ENCODE data around the gene EGR2. TPM values are rescaled to one million over a fixed set of nuclear protein-coding genes. Genes with fewer than 3 reads are reported as not detected.

Gene EGR2
- total and polyA plus RNA-seq, 10 of the 15 experiments (the other 5 are each of a cell fraction or from before 2014, with no cell fraction given): 8.3 to 56.5 (median 16.2) TPM

- Histone ChIP-seq H3K4me2 (ENCODE audit: control insufficient read depth, insufficient read depth) (peak overlapping the region; percentile 100), H3K79me2 (ENCODE audit: control insufficient read depth, insufficient read depth, low read length) (peaks cover 29% of the 10 kb centered on the region), H3K27me3 (replicated peaks in 1 of 2; ENCODE audit: control insufficient read depth in 2 of 2, insufficient read depth in 2 of 2, low read length in 1 of 2) (peaks cover 0 to under 1% of the 10 kb centered on the region in 2 experiments; a peak in 2 of 4 replicates), H3K4me3 (peak overlapping the region; percentile 71; the same call in 1 of the 2 replicates), H2AFZ (ENCODE audit: control insufficient read depth, low read depth, low read length) (no peak overlapping the region), H3K4me1 (ENCODE audit: control insufficient read depth, insufficient read depth, low read length) (peaks cover 24% of the 10 kb centered on the region), H3K9ac (ENCODE audit: control insufficient read depth, insufficient read depth, low read length) (no peak overlapping the region), H3K36me3 (ENCODE audit: control insufficient read depth in 2 of 2, insufficient read depth in 2 of 2, low read length in 1 of 2) (no peaks in the 10 kb centered on the region; a peak in 1 of 4 replicates), H4K20me1 (ENCODE audit: control insufficient read depth, insufficient read depth) (no peaks in the 10 kb centered on the region), H3K9me3 (replicated peaks; ENCODE audit: control insufficient read depth, insufficient read depth, low read length) (no peaks in the 10 kb centered on the region), H3K27ac (ENCODE audit: control insufficient read depth, insufficient read depth) (no peak overlapping the region)
- in situ Hi-C loops (cut with MboI) (loop anchor here (5.0 kb wide), 1 partner anchor 202 kb away; no protein-coding TSS in a partner anchor), intact Hi-C loops (cut with micrococcal nuclease; ENCODE audit: unreplicated experiment) (no loop called here)
- TF ChIP-seq MYC (IDR thresholded peaks at IDR 0.05; ENCODE audit: insufficient read depth, insufficient read length, insufficient replicate concordance, low read length, severe bottlenecking) (no peak), ESRRA (IDR thresholded peaks at IDR 0.05; ENCODE audit: low read length) (no peak), MEF2A (IDR thresholded peaks at IDR 0.05; ENCODE audit: insufficient read depth, low read depth, low read length) (no peak), RUNX3 (IDR thresholded peaks at IDR 0.05; ENCODE audit: low read length) (0 out of 2 replicates have a peak, but pooled peaks have one; percentile 7), POLR2AphosphoS5 (IDR thresholded peaks at IDR 0.05; ENCODE audit: low read length) (peak; percentile 72; the same call in 1 of the 2 replicates)
- ChIA-PET RAD21 (ENCODE audit: unreplicated experiment) (interaction anchor here (0.7 to 6.5 kb wide), 7 partner anchors 33 to 203 kb away, joined by 3 to 132 read pairs (median 61); no protein-coding TSS in a partner anchor), CTCF (interaction anchor here (1.3 to 7.5 kb wide), 3 partner anchors 81 to 203 kb away, joined by 3 to 123 read pairs (median 4); no protein-coding TSS in a partner anchor), POLR2A (interaction anchor here (0.8 to 6.5 kb wide), 5 partner anchors 9 to 132 kb away, joined by 3 to 46 read pairs (median 7); partner anchors contain the start of gene ADO), SMC1A (ENCODE audit: uncharacterized antibody, unreplicated experiment) (interaction anchor here (1.3 to 7.9 kb wide), 6 partner anchors 8 to 202 kb away, joined by 3 to 131 read pairs (median 24); partner anchors contain the start of gene ADO)
- BruUV-seq (replicated peaks): no TSS peak
- FAIRE-seq: no peak
- no peak for DNase-seq (ENCODE audit: low read depth, low spot score)
- ATAC-seq: no peak
- 87% methylated on average over 5 of the region's 5 CpGs for WGBS (ENCODE audit: insufficient coverage, insufficient replicate concordance, low lambda C conversion rate, missing lambda C conversion rate)
Observed at GRCh38 chr10:62813981-62814380, 2.2 kb downstream of the EGR2 start.

GRCh38 chr10:62813453-62813852, 2.7 kb downstream of the EGR2 start:
- no peak for FAIRE-seq
- DNase-seq (ENCODE audit: low read depth, low spot score): no peak
- in situ Hi-C loops (cut with MboI): loop anchor here (5.0 kb wide), 1 partner anchor 201 kb away; no protein-coding TSS in a partner anchor
- H3K79me2 ChIP-seq (ENCODE audit: control insufficient read depth, insufficient read depth, low read length): peaks cover 33% of the 10 kb centered on the region
- ChIA-PET POLR2A (interaction anchor here (1.4 to 6.5 kb wide), 3 partner anchors 8 to 86 kb away, joined by 3 to 46 read pairs (median 7); partner anchors contain the start of gene ADO), CTCF (interaction anchor here (2.8 to 7.5 kb wide), 2 partner anchors 34 to 202 kb away, joined by 11 to 123 read pairs; no protein-coding TSS in a partner anchor), RAD21 (ENCODE audit: unreplicated experiment) (interaction anchor here (1.1 to 6.4 kb wide), 4 partner anchors 33 to 194 kb away, joined by 3 to 103 read pairs (median 32); no protein-coding TSS in a partner anchor), SMC1A (ENCODE audit: uncharacterized antibody, unreplicated experiment) (interaction anchor here (1.8 to 7.9 kb wide), 4 partner anchors 80 to 201 kb away, joined by 5 to 131 read pairs (median 44); no protein-coding TSS in a partner anchor)
- peaks cover 23% of the 10 kb centered on the region for H3K4me1 ChIP-seq (ENCODE audit: control insufficient read depth, insufficient read depth, low read length)
- H3K27me3 ChIP-seq (replicated peaks in 1 of 2; ENCODE audit: control insufficient read depth in 2 of 2, insufficient read depth in 2 of 2, low read length in 1 of 2): no peaks in the 10 kb centered on the region
- no peaks in the 10 kb centered on the region; a peak in 1 of 4 replicates for H3K36me3 ChIP-seq (ENCODE audit: control insufficient read depth in 2 of 2, insufficient read depth in 2 of 2, low read length in 1 of 2)
- H4K20me1 ChIP-seq (ENCODE audit: control insufficient read depth, insufficient read depth): no peaks in the 10 kb centered on the region
- H2AFZ ChIP-seq (ENCODE audit: control insufficient read depth, low read depth, low read length): no peak overlapping the region
- ATAC-seq: no peak
- WGBS (ENCODE audit: insufficient coverage, insufficient replicate concordance, low lambda C conversion rate, missing lambda C conversion rate): over 99% methylated on average over 21 of the region's 27 CpGs
- H3K4me2 ChIP-seq (ENCODE audit: control insufficient read depth, insufficient read depth): peak overlapping the region; percentile 49
- no peaks in the 10 kb centered on the region for H3K9me3 ChIP-seq (replicated peaks; ENCODE audit: control insufficient read depth, insufficient read depth, low read length)
- H3K27ac ChIP-seq (ENCODE audit: control insufficient read depth, insufficient read depth): no peak overlapping the region
- intact Hi-C loops (cut with micrococcal nuclease; ENCODE audit: unreplicated experiment): no loop called here
- H3K4me3 ChIP-seq: peak overlapping the region; percentile 19; the same call in 1 of the 2 replicates
- BruUV-seq (replicated peaks): no TSS peak
- no peak overlapping the region for H3K9ac ChIP-seq (ENCODE audit: control insufficient read depth, insufficient read depth, low read length)
- TF ChIP-seq CEBPZ (IDR thresholded peaks at IDR 0.05; ENCODE audit: low read depth, low read length) (no peak), USF1 (IDR thresholded peaks at IDR 0.05; ENCODE audit: borderline replicate concordance, extremely low read length, insufficient read depth, low read depth, low read length) (no peak), POLR2A (IDR thresholded peaks at IDR 0.05; ENCODE audit: low read depth, low read length) (peak; percentile 41; the same call in 1 of the 2 replicates), ATF7 (IDR thresholded peaks at IDR 0.05; ENCODE audit: low read depth) (no peak)

All from GM12878 (cell line).